Skeletal muscle cell (primary cell): ENCODE measurements around the gene ETV3.
A peak's percentile ranks its signal among the peaks of the same experiment; 100 is the strongest.

ENCODE experiments used
- DNase-seq: peaks from one replicate; pipeline ENCODE4 v3.0.0-alpha.2; 2010; ENCODE audit warnings: low read depth
- H3K4me3 ChIP-seq: 2 replicates; pipeline ENCODE4 v1.5.1; 2011; ENCODE audit warnings: low read depth, mild to moderate bottlenecking, control low read depth, low read length, moderate library complexity

Gene ETV3

DNA sequence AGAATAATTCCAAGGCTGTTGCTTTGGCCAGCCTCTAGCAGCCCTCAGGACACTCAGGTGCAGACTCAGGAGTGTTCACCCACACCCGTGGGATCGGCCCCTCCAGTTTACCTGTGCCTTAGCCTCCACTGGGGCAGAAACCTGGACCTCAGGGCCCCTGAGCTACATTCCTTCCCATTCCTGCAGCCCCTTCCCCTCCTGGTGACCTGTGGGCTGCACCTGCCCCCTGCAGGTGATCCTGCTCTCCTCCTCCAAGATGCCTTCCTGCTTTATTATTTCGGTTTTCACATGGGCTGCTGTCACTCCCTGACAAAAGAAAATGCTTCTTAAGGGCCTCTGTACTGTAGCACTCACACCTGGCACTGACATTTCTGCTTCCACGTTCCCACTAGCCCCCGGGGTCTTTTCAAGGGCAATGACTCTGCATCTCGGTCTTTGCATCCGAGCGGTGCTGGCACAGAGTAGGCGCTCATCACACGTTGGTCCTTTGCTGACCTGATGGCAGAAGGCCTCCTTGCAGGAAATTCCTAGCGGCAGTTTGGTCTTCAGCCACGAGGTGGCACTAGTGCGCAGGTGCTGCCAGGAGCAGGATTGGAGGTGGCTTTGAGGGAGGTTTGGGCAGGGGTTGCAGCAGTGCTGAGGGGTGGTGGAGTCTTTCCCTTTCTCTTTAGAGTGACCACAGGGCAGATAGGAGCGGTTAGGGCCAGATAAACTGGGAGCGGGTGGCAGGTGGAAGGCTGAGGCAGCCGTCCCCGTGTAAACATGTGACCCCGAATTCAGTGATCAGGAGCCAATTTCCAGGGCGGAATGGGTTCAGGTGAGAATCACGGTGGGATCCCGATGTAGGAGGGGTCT lies 25.3 kb upstream of the ETV3 start:
- no peak overlapping the region for H3K4me3 ChIP-seq
- DNase-seq = no peak

DNA sequence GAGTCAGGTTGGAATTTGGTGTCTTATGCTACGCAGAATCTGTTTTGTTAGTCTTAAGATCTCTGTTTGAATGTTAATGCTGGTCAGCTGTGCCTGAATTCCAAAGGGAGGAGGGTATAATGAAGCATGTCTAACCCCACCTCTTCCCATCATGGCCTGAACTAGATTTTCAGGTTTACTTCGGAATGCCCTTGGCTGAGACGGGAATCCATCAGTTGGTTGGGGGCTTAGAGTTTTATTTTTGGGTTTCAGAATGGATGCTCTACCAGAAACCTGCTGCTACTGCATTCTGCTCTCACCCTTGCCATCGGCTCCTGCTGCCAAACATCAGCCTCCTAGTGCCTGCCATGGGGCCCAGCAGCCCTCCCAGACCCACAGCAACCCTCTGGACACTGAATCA lies 24.1 kb upstream of the ETV3 start:
- DNase-seq = no peak
- no peak overlapping the region for H3K4me3 ChIP-seq

- H3K4me3 ChIP-seq = no peak overlapping the region
- DNase-seq = no peak
These were observed 23.7 kb upstream of the ETV3 start for GRCh38 chr1:157161901-157162300.

DNA sequence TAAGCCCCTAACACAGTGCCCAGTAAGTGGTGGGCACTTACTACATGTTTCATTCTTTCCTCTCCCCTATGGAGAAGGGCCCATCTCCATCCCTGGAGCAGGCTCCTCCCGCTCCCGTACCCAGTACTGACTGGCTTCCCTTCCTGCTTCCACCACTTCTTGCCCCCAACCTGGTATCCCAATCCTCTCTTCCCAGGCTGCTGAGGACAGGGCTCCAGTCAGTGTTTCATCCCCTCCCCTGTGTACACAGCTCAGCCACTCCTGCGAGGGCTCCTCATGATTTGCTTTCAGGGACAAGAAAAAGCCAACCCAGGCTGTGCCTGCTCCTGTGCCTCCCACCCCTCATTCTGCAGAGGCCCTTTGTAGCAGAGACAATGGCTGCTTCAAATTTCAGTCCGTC lies 20.8 kb upstream of the ETV3 start:
- H3K4me3 ChIP-seq = no peak overlapping the region
- no peak for DNase-seq

DNA sequence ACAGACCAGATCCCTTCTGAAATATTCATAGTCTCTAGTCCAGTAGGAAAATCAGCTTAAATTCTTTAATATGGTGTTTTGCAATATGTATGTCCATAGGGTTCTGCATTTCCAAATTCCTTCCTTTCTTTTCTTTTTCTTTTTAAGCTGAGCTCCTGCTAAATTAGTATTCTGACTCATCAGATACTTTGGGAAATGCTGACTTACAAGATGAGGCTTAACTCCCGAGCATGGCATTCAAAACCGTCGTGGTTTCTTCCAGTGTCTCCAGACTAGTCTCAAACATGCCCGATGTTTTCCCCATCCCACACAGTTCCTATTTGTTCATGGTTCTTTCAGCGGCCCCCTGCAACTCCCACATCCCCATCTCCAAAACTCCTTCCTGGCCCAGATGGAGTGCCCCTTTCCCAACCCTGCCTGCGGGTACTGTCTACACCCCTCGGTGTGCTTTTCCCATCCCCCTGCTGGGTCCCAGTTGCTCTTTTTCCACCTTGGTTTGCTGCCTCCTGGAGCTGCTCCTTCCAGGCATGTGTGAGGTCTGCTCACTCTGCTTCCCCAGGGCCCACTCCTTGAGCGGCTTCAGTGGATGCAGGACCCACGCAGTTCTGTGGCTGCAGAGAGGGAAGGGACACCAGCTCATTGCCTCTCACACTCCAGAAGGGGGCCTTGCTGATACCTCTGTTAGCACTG lies 19.5 kb upstream of the ETV3 start:
- no peak overlapping the region for H3K4me3 ChIP-seq

GRCh38 chr1:157156058-157156541 lies 17.9 kb upstream of the ETV3 start:
- H3K4me3 ChIP-seq = no peak overlapping the region
- DNase-seq = no peak

More for the DNA sequence above, 19.5 kb upstream of the ETV3 start:
- DNase-seq = peak; percentile 45

GRCh38 chr1:157155658-157156057 lies 17.5 kb upstream of the ETV3 start:
- H3K4me3 ChIP-seq = no peak overlapping the region

GRCh38 chr1:157154940-157155514 lies 16.8 kb upstream of the ETV3 start:
- no peak for DNase-seq

More at GRCh38 chr1:157155658-157156057, 17.5 kb upstream of the ETV3 start:
- DNase-seq = no peak

DNA sequence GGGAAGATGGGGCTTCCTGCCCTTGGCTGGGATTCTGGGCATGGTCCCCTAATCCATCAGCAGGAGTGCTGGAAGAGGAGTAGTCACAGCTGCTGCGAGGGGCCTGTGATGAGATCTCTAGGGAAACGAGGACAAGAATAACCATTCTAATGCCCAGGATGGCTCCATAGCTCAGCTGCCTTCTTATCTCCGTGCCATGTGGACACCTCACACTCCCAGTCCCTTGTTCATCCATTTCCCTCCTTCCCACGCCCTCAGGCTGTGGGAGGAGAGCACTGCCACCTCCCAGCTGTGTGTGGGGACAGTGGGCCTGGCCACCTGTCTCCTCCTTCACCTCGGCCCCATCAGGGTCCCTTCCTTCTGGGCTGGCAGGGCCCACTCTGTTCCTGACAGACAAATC lies 16.1 kb upstream of the ETV3 start:
- DNase-seq = no peak
- H3K4me3 ChIP-seq = no peak overlapping the region

More at GRCh38 chr1:157154940-157155514, 16.8 kb upstream of the ETV3 start:
- H3K4me3 ChIP-seq = no peak overlapping the region

GRCh38 chr1:157153746-157154145 lies 15.6 kb upstream of the ETV3 start:
- DNase-seq = no peak

GRCh38 chr1:157152510-157152909 lies 14.3 kb upstream of the ETV3 start:
- H3K4me3 ChIP-seq = no peak overlapping the region
- DNase-seq = no peak

More at GRCh38 chr1:157153746-157154145, 15.6 kb upstream of the ETV3 start:
- no peak overlapping the region for H3K4me3 ChIP-seq

GRCh38 chr1:157151506-157151905 lies 13.3 kb upstream of the ETV3 start:
- H3K4me3 ChIP-seq = no peak overlapping the region
- no peak for DNase-seq

- no peak overlapping the region for H3K4me3 ChIP-seq
- no peak for DNase-seq
These were observed 12.9 kb upstream of the ETV3 start for GRCh38 chr1:157151073-157151472.

- no peak overlapping the region for H3K4me3 ChIP-seq
- DNase-seq = no peak
These were observed 12.4 kb upstream of the ETV3 start for GRCh38 chr1:157150631-157151030.

GRCh38 chr1:157147906-157148700 lies 9.9 kb upstream of the ETV3 start:
- no peak for DNase-seq
- H3K4me3 ChIP-seq = no peak overlapping the region

- no peak overlapping the region for H3K4me3 ChIP-seq
- DNase-seq = no peak
These were observed 8.8 kb upstream of the ETV3 start for GRCh38 chr1:157147037-157147436.

- no peak for DNase-seq
These were observed 8.0 kb upstream of the ETV3 start for GRCh38 chr1:157146244-157146643.

DNA sequence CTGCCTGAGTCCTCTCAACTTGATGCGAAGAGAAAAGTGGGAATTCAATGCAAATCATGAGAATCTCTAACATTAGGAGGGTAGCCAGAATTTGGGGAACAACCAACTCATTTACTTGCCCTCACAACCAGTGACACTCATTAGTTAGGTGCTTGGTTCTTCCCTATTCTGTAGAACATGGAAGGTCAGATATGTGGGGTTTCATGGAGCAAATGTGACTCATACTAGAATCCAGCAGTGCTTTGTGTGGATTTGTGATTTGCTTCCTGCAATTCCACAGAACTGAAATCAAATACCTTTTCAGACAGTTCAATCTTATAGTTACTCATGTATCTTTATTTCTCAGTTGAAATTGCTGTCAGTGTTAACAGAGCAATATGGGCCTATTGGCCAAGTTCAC lies 6.9 kb upstream of the ETV3 start:
- no peak overlapping the region for H3K4me3 ChIP-seq
- DNase-seq = no peak

More at GRCh38 chr1:157146244-157146643, 8.0 kb upstream of the ETV3 start:
- H3K4me3 ChIP-seq = no peak overlapping the region

- no peak for DNase-seq
- no peak overlapping the region for H3K4me3 ChIP-seq
These were observed 6.3 kb upstream of the ETV3 start for GRCh38 chr1:157144509-157144908.
